Activated T-helper 1 cell treated with anti-CD3 and anti-CD28 coated beads, Interleukin-2, amount 50 U/mL, for 16 hours (primary cell): ENCODE data around the gene DBP.
"Not testable (repeated sequence)": the region's sequence is repeated elsewhere in the genome, so short reads cannot be mapped to it uniquely, and the experiment has no call there.

Source experiments
- DNase-seq, 2 donors: peaks; one replicate each; pipeline ENCODE4 v3.0.0-alpha.2; 2020; ENCODE audit warnings: low read depth in 1 of 2, low spot score in 1 of 2

DBP gene, protein sequence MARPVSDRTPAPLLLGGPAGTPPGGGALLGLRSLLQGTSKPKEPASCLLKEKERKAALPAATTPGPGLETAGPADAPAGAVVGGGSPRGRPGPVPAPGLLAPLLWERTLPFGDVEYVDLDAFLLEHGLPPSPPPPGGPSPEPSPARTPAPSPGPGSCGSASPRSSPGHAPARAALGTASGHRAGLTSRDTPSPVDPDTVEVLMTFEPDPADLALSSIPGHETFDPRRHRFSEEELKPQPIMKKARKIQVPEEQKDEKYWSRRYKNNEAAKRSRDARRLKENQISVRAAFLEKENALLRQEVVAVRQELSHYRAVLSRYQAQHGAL

DNA sequence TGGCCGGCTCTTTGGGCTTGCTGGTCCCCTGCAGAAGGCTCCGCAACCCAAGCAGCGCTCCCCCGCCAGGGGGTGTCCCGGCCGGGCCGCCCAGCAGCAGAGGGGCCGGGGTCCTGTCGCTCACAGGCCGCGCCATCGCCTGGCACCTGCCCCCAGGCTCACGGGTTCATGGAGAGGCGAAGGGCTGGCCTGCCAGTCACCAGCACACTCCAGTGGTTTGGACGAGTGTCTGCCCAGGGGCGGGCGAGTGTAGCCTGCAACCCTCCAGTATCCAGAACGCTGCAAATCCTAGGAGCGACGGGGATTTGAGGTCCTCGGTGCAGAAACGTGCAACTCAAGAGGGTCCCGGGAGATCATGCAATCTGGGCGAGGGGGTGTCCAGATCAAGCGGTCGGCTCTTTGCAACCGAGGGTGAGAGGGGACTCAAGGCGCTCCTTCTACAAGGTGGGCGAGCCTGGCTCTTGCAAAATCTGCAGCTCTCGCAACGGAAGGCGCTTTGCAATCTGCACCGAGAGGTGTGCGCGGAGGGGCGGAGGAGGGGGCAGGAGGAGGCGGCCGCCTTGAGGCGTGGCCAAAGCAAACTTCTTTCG is at the start of gene DBP:
Gene DBP (minus strand): TSS at position 521 of the 590 bp plus-strand sequence. CDS start 385 bp downstream, at position 136.
- DNase-seq: no peak

DNA sequence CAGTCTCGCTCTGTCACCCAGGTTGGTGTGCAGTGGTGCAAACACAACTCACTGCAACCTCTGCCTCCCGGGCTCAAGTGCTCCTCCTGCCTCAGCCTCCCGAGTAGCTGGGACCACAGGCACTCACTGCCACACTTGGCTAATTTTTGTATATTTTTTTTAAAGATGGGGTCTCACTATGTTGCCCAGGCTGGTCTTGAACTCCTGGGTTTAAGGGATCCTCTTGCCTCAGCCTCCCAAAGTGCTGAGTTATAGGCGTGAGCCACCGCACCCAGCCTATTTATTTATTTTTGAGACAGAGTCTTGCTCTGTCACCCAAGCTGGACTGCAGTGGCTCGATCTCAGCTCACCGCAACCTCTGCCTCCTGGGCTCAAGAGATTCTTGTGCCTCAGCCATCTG is 49.5 kb upstream of the DBP start:
- DNase-seq: not testable (repeated sequence)

DNA sequence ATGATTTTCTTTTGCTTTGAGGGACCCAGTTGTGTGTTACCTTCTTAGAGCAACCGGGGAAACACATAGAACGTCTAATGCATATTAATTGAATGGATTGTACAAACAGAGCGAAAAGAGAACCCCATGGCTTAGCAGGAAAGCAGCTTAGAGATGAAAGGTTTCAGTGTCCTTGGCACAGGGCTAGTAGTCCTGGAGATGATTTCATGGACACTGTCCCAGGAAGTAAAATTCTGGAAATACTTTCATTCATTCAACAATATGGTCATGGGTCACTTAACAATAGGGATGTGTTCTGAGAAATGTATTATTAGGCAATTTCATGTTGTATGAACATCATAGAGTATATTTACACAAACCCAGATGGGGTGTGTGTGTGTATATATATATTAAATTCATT is 48.9 kb upstream of the DBP start:
- no peak for DNase-seq

DNA sequence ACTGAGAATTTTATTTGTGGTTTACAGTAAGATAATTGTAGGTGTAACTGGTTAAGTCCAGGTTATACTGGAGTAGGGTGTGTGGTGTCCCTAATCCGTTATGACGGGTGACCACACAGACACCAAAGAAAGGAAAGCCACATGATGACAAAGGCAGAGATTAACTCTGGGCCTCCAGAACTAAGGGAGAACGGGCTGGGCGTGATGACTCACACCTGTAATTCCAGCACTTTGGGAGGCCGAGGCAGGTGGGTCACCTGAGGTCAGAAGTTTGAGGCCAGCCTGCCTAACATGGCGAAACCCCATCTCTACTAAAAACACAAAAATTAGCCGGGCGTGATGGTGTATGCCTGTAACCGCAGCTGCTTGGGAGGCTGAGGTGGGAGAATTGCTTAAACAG is 48.4 kb upstream of the DBP start:
- DNase-seq: no peak

DNA sequence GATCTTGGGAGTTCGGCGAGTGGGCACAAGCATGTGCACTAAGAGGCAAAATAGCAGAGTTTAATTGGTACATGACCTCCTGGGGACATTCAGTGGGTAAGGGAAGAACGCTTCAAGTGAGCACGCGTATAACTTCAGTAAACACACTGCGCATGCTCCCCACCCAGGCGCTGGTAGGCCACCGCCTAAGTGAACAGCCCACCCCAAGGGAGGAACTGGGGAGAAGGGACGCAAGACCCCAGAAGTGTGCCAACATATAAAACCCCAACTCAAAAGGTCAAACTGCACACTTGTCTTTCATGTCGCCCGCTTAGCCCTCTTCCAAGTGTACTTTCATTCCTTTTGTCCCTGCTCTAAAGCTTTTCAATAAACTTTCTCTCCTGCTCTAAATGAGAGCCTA is 46.2 kb upstream of the DBP start:
- no peak for DNase-seq

DNA sequence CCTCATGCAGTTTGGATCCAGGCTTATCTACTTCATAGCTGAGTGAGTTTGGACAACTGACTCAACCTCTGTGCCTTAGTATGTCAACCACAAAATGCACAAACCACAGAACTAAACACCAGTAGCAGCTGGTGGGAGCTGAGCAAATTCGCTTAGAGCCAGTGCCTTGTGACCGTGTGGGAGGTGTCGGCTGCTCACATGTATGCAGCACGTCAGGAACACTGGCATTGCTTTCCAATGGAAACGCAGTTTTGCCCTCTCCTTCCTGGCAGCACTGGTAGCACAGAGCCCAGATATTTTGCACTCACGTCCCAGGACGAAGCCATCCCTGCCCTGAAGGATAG is 43.9 kb upstream of the DBP start:
- no peak for DNase-seq

DNA sequence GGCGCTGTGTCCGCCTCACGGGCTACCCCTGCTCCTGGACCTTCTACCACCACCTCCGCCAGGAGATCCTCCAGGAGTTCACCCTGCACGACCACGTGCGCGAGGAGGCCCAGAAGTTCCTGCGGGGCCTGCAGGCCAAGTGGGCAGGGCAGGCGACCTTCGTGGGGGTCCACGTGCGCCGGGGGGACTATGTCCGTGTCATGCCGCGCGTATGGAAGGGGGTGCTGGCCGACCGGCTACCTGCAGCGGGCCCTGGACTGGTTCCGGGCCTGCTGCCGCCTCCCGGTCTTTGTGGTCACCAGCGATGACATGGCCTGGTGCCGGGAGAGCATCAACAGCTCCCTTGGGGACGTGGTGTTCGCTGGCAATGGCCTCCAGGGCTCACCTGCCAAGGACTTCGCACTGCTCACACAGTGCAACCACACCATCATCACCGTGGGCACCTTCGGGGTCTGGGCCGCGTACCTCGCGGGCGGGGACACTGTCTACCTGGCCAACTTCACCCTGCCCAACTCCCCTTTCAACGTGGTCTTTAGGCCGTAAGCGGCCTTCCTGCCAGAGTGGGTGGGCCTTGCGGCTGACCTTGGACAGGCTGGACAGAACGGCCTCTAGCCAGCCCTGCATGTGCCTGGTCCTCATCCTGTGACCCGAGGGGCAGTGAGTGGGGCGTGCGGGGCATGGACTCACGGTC is 43.4 kb upstream of the DBP start:
- no peak for DNase-seq

DNA sequence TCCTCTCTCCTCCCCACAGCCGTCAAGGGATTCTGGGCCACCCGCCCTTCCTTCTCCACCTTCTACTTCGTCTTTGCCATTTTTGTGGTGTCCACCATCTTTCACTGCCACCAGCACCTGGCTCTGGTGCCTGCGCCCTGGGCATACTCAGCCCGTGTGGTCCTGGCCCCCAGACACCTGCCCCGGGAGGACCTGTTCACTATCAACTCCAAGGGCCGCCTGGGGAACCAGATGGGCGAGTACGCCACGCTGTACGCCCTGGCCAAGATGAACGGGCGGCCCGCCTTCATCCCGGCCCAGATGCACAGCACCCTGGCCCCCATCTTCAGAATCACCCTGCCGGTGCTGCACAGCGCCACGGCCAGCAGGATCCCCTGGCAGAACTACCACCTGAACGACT is 42.8 kb upstream of the DBP start:
- not testable (repeated sequence) for DNase-seq

DNA sequence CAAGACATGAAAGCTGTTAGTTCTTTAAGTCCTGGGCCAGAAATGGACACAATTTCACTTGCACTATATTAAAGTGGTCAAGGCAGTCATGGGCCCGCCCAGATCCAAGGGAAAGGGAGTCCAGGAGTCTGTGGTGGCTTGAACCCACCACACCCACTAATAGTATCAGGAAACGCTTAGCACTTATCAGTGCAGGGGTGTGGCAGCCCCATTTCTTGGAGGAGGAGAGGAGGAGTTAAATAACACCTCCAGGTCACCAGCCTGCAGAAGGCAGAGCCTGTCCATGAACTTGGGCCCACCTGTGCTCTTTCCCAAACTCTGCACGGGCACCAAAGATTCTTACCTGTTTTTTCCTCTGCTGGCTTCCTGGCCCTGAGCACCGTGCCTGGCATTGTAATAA is 41.0 kb upstream of the DBP start:
- DNase-seq: no peak

DNA sequence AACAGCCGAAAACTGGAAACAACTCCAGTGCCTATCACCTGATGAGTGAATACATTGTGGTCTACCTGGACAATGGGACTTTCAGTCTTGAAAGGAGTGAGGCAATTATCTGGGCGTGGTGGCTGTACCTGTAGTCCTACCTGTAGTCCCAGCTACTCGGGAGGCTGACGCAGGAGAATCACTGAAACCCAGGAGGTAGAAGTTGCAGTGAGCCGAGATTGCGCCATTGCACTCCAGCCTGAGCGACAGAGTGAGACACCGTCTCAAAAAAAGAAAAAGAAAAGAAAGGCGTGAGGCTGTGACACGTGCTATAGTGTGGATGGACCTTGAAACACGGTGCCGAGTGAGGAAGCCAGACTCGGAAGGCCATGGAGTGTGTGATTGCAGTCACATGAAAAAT is 39.7 kb upstream of the DBP start:
- no peak for DNase-seq

DNA sequence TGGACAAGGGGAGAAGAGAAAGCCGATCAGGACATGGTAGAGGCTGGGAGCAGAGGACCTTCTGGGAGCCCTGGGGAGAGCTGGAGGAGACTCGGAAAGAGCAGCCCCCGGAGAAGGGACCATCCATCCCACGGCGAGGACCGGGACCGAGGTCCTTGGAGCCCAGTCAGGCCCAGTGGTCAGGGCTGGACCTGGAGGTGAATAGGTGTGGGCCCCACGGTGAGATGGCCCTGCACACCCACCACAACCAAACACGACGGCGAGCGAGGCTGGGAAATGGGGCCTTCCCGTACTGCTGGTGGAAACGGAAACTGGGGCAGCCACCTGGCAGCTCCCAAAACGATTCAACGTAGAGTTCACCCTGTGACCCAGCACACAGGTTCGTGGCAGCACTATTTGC is 39.3 kb upstream of the DBP start:
- DNase-seq: no peak

DNA sequence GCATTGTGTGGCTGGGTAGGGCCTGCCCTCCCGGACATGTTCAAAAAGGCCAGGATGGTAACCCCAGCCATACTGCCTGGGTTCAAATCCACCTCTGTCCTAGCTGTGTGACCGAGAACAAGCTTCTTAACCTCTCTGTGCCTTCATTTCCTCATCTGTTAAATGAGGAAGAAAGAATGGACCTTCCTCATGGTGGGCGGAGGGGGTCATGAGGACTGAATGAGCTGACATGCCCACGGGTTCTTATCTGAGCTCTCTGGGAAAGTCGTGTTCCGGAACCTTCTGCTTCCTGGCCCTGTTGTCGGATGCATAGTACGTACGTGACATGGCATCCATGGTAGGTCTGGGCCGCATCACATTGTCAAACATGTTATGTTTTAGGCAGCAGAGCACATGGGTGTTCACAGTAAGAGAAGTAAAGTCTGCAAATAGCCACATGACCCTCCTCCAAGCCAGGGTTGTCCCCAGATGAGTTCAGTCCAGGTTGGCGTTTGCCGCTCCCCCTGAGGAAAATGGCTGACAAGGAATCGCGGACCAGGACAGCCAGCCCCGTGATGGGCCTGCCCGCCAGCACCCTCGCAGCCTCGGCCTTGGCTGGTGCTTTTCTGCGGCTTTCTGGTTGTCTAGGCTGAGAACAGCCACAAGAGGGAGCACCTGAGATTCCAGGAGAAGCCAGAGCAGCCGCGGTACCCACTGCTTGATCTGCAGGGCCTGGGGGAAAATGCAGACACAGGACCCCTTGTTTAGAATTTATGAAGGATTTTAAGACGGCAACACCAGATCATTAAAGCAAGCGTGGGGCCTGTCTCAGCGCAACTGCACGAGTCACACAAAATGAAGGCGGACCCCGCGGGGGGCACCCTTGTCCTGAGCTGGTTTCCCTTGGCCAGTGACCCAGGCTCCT is 38.0 kb upstream of the DBP start:
- peak; percentile 42 to 50 for DNase-seq

DNA sequence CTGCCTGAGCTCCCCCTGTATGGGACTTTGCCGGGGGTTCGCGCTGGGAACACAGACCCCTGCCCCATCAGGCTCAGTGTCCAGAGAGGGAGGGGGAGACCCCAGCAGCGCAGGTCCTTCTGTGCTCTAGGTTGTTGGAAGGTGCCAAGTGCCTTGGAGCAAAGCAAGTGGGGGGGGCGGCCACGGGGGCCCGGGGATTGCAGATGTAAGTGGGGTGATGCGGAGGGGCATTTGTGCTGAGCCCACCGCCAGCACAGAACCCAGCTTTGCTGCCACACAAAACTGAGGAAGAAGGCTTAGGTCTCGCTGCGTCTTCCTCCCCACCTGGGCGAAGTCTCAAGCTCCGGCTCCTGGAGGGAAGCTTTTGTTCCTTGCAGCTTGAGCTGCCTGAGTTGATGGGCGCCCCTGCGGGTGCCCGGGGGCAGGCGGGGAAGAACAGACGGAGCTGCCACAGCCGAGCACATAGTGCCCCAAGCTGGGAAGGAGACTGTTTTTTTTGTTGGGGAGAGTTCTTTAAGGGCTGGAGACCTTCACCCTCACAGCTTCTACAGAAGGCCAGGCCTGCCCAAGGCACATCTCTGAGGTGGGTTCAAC is 37.1 kb upstream of the DBP start:
- no peak for DNase-seq

DNA sequence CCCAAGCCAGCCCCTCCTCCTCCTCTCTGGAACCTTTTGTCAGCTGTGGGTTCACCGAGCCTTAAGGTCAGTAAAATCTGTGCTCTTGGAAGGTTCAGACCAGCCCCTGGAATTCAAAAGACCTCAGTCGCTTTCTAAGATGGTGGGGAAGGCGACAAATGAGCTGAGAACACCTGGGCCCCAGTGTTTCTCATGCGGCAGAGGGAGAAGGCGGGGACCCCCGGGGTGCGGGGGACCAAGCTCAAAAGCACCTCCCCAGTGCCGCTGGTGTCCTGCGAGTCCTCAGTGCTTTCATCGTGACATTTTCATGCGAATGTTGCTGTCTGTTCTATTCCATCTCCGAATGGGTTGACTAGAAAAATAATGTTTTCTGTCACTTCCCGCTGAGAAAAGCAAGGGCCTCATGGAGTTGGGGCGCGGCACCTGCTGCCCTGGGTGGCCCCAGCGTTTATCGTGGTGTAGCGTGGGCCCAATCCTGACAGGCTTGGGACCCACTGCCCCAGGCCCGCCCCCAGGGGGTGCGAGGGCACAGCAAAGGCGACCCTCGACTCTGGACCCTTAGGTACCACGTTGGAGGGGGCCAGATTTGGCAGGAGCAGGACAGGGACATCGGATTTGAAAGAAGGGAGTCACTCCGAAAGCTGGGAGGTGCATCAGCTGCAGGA is 36.4 kb upstream of the DBP start:
- no peak for DNase-seq

DNA sequence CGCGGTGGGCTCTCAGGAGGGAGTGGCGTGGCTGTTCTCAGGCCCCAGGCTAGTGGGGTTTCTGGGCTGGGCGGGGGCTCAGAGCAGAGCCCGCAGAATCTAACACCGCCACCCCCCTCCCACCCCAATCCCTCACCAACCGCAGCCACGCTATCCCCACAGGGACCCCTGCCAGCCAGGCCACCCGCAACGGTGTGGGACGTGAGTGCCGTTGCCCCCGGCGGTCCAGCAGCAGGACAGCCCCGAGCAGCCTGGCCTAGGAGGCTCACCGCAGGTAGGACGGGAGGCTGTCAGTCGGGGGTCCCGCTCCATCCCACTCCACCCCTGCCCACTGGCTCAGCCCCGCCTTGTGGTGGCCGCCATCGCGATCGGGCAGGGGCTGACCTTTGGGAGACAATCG is 35.8 kb upstream of the DBP start, which contains the start of gene NTN5:
Gene NTN5 (minus strand): TSS at position 24 of the 400 bp plus-strand sequence. CDS start 2,031 bp downstream, outside the sequence.
- DNase-seq: no peak

DNA sequence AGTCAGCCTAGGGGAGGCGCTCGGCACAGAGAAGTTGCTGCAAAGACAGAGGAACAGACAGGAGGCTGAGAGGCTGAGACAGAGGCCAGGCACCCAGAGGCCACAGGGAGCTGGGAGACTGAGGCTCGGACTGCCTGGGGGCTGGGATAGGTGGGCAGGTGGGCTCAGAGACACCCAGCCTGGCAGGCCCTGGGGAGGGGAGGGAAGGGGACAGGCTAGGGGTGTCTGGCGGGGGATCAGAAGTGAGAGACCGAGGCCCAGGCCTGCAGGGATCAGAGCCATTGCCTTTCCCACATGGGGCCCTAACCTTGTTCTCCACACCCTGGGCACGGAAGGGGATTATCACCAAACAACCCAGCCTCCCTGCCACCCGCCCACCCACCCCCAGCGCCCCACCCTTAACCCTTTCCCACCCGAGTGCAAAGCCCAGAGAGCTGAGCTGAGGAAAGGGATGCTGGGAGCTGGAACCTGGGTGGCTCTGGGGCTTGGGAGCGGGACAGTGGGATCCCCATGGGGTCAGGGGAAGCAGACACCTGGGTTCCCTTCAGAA is 34.3 kb upstream of the DBP start:
- DNase-seq: no peak

DNA sequence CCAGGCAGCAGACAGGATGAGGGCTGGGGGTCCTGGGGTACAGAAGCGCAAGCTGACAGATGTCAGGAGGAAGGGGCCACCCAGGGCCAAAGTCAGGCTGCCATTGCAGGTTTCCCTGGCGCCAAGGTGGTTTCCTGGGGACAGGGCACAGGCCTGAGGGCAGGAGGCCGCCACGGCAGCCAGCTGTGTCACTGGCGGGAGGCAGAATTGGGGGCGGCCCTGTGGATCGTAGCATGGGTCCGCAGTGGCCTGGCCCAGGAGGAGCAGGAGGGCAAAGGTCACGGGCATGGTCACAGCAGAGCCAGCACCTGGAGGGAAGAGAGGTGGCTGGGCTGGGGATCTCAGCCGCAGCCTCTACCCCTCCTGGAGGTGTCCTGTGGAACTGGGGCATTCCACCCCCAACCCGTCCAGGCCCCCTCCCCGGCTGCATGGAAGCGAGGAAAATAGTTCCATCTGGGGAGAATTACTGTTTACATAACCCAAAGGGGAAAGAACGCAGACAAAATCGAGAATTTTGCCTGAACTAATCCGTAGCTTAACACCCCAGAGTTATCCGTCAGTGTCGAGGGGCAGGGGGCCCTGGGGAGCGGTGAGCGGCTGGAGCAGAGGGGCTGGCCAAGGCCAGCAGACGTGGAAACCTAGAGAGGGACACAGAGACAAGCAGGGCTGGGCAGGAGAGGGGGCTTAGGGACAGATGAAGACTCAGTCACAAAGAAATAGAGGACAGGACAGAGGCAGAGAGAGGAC is 33.7 kb upstream of the DBP start:
- DNase-seq: no peak

DNA sequence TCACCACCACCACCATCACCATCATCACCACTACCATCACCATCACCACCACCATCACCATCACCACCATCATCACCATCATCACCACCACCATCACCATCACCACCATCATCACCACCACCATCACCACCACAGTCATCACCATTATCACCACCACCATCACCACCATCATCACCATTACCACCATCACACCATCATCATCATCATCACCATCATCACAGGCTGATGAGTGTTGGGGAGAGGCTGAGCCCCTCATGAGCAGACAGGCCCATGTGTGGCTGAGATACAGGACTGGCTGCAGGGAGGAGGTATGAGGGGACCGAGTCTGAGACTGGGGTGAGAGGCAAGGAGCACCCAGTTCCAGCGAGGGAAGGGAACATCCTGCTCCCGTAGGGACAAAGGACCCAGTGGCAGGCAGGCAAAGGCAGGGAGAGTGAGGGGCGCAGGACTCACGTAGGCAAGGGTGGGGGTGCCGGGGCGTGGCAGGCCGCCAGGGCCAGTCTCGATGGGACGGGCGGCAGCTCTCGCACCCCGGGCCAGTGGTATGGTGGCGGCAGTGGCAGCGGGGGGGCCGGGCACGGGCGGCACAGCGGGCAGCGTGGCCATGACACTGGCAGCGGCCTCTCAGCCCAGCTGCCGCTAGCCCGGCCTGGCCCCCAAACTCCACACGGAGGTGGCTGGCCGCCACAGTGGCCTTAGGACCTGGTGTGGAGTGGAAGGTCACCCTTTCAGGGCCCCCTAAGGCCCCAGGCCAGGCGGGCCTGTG is 32.9 kb upstream of the DBP start:
- no peak for DNase-seq

DNA sequence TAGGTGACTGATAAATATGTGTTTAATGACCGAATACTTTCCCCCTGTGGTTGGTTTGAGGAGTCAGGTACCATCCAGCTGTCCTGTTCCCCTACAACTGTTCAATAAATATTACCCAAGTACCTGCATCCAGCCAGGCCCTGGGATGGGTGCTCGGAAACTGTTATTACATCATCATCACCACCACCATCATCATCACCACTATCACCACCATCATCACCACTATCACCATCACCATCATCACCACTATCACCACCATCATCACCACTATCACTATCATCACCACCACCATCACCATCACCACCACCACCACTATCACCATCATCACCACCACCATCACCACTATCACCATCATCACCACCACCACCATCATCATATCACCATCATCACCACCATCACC is 31.6 kb upstream of the DBP start:
- no peak for DNase-seq
